ENCODE measurements around the gene RBM11. TPM values are rescaled to one million over a fixed set of nuclear protein-coding genes. Genes with fewer than 3 reads are reported as not detected.

The RBM11 gene
- total and polyA plus RNA-seq, 9 of the 15 experiments (the other 6 are each of a cell fraction or from before 2014, with no cell fraction given): 0.98 to 5.3 (median 2.9) TPM

- peak; percentile 23 for TF ChIP-seq TAF9B (IDR thresholded peaks at IDR 0.05; ENCODE audit: partially characterized antibody)
- TF ChIP-seq CBX3 (IDR thresholded peaks at IDR 0.05; ENCODE audit: borderline replicate concordance in 1 of 2, low read length in 2 of 2): no peak
- TF ChIP-seq HDGF (IDR thresholded peaks at IDR 0.05): no peak
- no peak for TF ChIP-seq PTTG1 (tag; IDR thresholded peaks at IDR 0.05; ENCODE audit: low read depth)
- TF ChIP-seq RCOR1 (IDR thresholded peaks at IDR 0.05; ENCODE audit: borderline replicate concordance in 1 of 2, low read depth in 2 of 2, low read length in 2 of 2): peak in 1 of 2 experiments; percentile 59; a peak in 2 of 4 replicates
- no peak for TF ChIP-seq PRDM10 (IDR thresholded peaks at IDR 0.05; ENCODE audit: partially characterized antibody)
- TF ChIP-seq HDAC1 (IDR thresholded peaks at IDR 0.05): 0 out of 4 replicates have a peak, but pooled peaks of 1 of the 2 experiments have one; percentile 49
- TF ChIP-seq POU5F1 (IDR thresholded peaks at IDR 0.05; ENCODE audit: borderline replicate concordance, low read depth, low read length, partially characterized antibody): no peak
- TF ChIP-seq TEAD1 (CRISPR knock-in tag; IDR thresholded peaks at IDR 0.05): peak; percentile 72 to 95; a peak in 3 of 4 replicates
- no peak for TF ChIP-seq TFAM (CRISPR knock-in tag; conservative IDR thresholded peaks at IDR 0.05)
- TF ChIP-seq KHSRP (IDR thresholded peaks at IDR 0.05): no peak
- TF ChIP-seq, protein P1, sequence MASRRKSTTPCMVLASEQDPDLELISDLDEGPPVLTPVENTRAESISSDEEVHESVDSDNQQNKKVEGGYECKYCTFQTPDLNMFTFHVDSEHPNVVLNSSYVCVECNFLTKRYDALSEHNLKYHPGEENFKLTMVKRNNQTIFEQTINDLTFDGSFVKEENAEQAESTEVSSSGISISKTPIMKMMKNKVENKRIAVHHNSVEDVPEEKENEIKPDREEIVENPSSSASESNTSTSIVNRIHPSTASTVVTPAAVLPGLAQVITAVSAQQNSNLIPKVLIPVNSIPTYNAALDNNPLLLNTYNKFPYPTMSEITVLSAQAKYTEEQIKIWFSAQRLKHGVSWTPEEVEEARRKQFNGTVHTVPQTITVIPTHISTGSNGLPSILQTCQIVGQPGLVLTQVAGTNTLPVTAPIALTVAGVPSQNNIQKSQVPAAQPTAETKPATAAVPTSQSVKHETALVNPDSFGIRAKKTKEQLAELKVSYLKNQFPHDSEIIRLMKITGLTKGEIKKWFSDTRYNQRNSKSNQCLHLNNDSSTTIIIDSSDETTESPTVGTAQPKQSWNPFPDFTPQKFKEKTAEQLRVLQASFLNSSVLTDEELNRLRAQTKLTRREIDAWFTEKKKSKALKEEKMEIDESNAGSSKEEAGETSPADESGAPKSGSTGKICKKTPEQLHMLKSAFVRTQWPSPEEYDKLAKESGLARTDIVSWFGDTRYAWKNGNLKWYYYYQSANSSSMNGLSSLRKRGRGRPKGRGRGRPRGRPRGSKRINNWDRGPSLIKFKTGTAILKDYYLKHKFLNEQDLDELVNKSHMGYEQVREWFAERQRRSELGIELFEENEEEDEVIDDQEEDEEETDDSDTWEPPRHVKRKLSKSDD (conservative IDR thresholded peaks at IDR 0.05; ENCODE audit: low read length): no peak
- no peak for TF ChIP-seq KDM5B (IDR thresholded peaks at IDR 0.05; ENCODE audit: insufficient replicate concordance, low read depth, low read length)
- TF ChIP-seq ZBTB34 (CRISPR knock-in tag; IDR thresholded peaks at IDR 0.05): no peak
- TF ChIP-seq HDAC3 (IDR thresholded peaks at IDR 0.05; ENCODE audit: borderline replicate concordance, partially characterized antibody): peak; percentile 49
- TF ChIP-seq, protein P2, sequence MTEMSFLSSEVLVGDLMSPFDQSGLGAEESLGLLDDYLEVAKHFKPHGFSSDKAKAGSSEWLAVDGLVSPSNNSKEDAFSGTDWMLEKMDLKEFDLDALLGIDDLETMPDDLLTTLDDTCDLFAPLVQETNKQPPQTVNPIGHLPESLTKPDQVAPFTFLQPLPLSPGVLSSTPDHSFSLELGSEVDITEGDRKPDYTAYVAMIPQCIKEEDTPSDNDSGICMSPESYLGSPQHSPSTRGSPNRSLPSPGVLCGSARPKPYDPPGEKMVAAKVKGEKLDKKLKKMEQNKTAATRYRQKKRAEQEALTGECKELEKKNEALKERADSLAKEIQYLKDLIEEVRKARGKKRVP (CRISPR knock-in tag; IDR thresholded peaks at IDR 0.05): no peak
- TF ChIP-seq ZFP1 (CRISPR knock-in tag; IDR thresholded peaks at IDR 0.05): no peak
- TF ChIP-seq, protein P3, sequence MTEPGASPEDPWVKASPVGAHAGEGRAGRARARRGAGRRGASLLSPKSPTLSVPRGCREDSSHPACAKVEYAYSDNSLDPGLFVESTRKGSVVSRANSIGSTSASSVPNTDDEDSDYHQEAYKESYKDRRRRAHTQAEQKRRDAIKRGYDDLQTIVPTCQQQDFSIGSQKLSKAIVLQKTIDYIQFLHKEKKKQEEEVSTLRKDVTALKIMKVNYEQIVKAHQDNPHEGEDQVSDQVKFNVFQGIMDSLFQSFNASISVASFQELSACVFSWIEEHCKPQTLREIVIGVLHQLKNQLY (CRISPR knock-in tag; conservative IDR thresholded peaks at IDR 0.05): no peak
- no peak for TF ChIP-seq PHB (CRISPR knock-in tag; IDR thresholded peaks at IDR 0.05)
These were observed 55.1 kb downstream of the RBM11 start (continued) for GRCh38 chr21:14271053-14271452.

All from K562 (cell line).